Omental fat pad (tissue), 4 donors: ENCODE measurements around the gene DUSP16. TPM values are rescaled to one million over a fixed set of nuclear protein-coding genes. Genes with fewer than 3 reads are reported as not detected.
"Not testable (repeated sequence)": the region's sequence is repeated elsewhere in the genome, so short reads cannot be mapped to it uniquely, and the experiment has no call there.

Source experiments
- ATAC-seq: fragments of 150-250 bp; one replicate; pipeline ENCODE4 v1.9.1; 2016; ENCODE audit warnings: mild to moderate bottlenecking, moderate library complexity; ENCODE audit not compliant: low FRiP score
- DNase-seq: peaks from one replicate; pipeline ENCODE4 v3.0.0-alpha.2; 2019; ENCODE audit warnings: low spot score
- CTCF ChIP-seq, 3 donors: fragments of 450-650 bp; IDR thresholded peaks; one replicate each; pipeline ENCODE4 v1.5.1; 2016 to 2017; ENCODE audit warnings: antibody characterized with exemption in 3 of 3, mild to moderate bottlenecking in 3 of 3, moderate library complexity in 2 of 3
- total RNA-seq, 4 donors: library from RNA; depleted of rRNA; stranded (reverse); fragments of >200 nt; gene quantifications; one replicate each; pipeline ENCODE4 v1.1.0, GENCODE V29; 2016

Gene DUSP16
- total RNA-seq, 4 donors from 2014 or later, result 18.2 to 29.6 (median 18.7) TPM

- DNase-seq (no peak), ATAC-seq (no peak)
- TF ChIP-seq CTCF (IDR thresholded peaks at IDR 0.05), result no peak
Measured at GRCh38 chr12:12474931-12475795, 87.5 kb downstream of the DUSP16 start.

GRCh38 chr12:12474471-12474928 lies 88.2 kb downstream of the DUSP16 start:
- ATAC-seq, result no peak
- no peak for DNase-seq
- no peak for TF ChIP-seq CTCF (IDR thresholded peaks at IDR 0.05)

- no peak for TF ChIP-seq CTCF (IDR thresholded peaks at IDR 0.05)
- ATAC-seq (no peak), DNase-seq (no peak)
Measured at GRCh38 chr12:12473223-12473622, 89.4 kb downstream of the DUSP16 start.

- ATAC-seq, DNase-seq: not testable (repeated sequence)
Measured at GRCh38 chr12:12471982-12472961, 90.4 kb downstream of the DUSP16 start.

- DNase-seq (no peak), ATAC-seq (no peak)
- no peak for TF ChIP-seq CTCF (IDR thresholded peaks at IDR 0.05)
Measured at GRCh38 chr12:12470751-12471306, 91.8 kb downstream of the DUSP16 start.

GRCh38 chr12:12469386-12469785 lies 93.3 kb downstream of the DUSP16 start:
- TF ChIP-seq CTCF (IDR thresholded peaks at IDR 0.05), result no peak
- DNase-seq (no peak), ATAC-seq (no peak)

- no peak for DNase-seq
- TF ChIP-seq CTCF (IDR thresholded peaks at IDR 0.05), result no peak
- no peak for ATAC-seq
Measured at GRCh38 chr12:12468575-12468974, 94.1 kb downstream of the DUSP16 start.
